KOPT-K1 (cell line): ENCODE results near the gene MARCHF10.

ENCODE experiments used
- H3K27ac ChIP-seq: fragments of 200-600 bp; sonication (generic); 2 replicates; pipeline ENCODE4 v1.5.1; 2016; ENCODE audit warnings: antibody characterized with exemption, mild to moderate bottlenecking, low read depth, low read length; ENCODE audit not compliant: poor library complexity, severe bottlenecking
- H3K36me3 ChIP-seq: fragments of 200-600 bp; sonication (generic); 2 replicates; pipeline ENCODE4 v1.5.1; 2017; ENCODE audit warnings: antibody characterized with exemption, mild to moderate bottlenecking, low read length, moderate library complexity; ENCODE audit not compliant: insufficient read depth
- H3K9me3 ChIP-seq: fragments of 200-600 bp; sonication (generic); 2 replicates; pipeline ENCODE4 v1.5.1; 2017; ENCODE audit warnings: antibody characterized with exemption, low read length, mild to moderate bottlenecking; ENCODE audit not compliant: insufficient read depth, poor library complexity, severe bottlenecking

Gene MARCHF10

GRCh38 chr17:62671553-62671952 is 136.6 kb downstream of the MARCHF10 start:
- H3K27ac ChIP-seq: no peak overlapping the region
- H3K36me3 ChIP-seq: peaks cover 5% of the 10 kb centered on the region; the same call in 1 of the 2 replicates

GRCh38 chr17:62670202-62670821 is 137.8 kb downstream of the MARCHF10 start:
- H3K36me3 ChIP-seq: peaks cover 5% of the 10 kb centered on the region; the same call in 1 of the 2 replicates
- H3K9me3 ChIP-seq: no peaks in the 10 kb centered on the region
- no peak overlapping the region for H3K27ac ChIP-seq

More at GRCh38 chr17:62671553-62671952, 136.6 kb downstream of the MARCHF10 start:
- H3K9me3 ChIP-seq: no peaks in the 10 kb centered on the region

GRCh38 chr17:62668091-62668804 is 139.9 kb downstream of the MARCHF10 start:
- no peak overlapping the region for H3K27ac ChIP-seq
- H3K9me3 ChIP-seq: no peaks in the 10 kb centered on the region
- no peaks in the 10 kb centered on the region for H3K36me3 ChIP-seq

- no peak overlapping the region for H3K27ac ChIP-seq
- H3K9me3 ChIP-seq: no peaks in the 10 kb centered on the region
- no peaks in the 10 kb centered on the region for H3K36me3 ChIP-seq
Measured at GRCh38 chr17:62666801-62667591, 141.1 kb downstream of the MARCHF10 start.

GRCh38 chr17:62666061-62666800 is 141.9 kb downstream of the MARCHF10 start:
- no peak overlapping the region for H3K27ac ChIP-seq
- no peaks in the 10 kb centered on the region for H3K36me3 ChIP-seq
- H3K9me3 ChIP-seq: peaks cover 3% of the 10 kb centered on the region

- Histone ChIP-seq H3K36me3 (no peaks in the 10 kb centered on the region), H3K27ac (no peak overlapping the region), H3K9me3 (peaks cover 9% of the 10 kb centered on the region)
Measured at GRCh38 chr17:62665599-62665998, 142.5 kb downstream of the MARCHF10 start.

GRCh38 chr17:62664336-62665120 is 143.6 kb downstream of the MARCHF10 start:
- Histone ChIP-seq H3K27ac (no peak overlapping the region), H3K9me3 (peaks cover 18% of the 10 kb centered on the region)

GRCh38 chr17:62663304-62663703 is 144.8 kb downstream of the MARCHF10 start:
- Histone ChIP-seq H3K9me3 (peaks cover 18% of the 10 kb centered on the region), H3K27ac (no peak overlapping the region), H3K36me3 (no peaks in the 10 kb centered on the region)

More at GRCh38 chr17:62664336-62665120, 143.6 kb downstream of the MARCHF10 start:
- no peaks in the 10 kb centered on the region for H3K36me3 ChIP-seq

- Histone ChIP-seq H3K36me3 (no peaks in the 10 kb centered on the region), H3K9me3 (peaks cover 18% of the 10 kb centered on the region), H3K27ac (no peak overlapping the region)
Measured at GRCh38 chr17:62662855-62663254, 145.3 kb downstream of the MARCHF10 start.

- Histone ChIP-seq H3K9me3 (peaks cover 18% of the 10 kb centered on the region), H3K36me3 (no peaks in the 10 kb centered on the region), H3K27ac (no peak overlapping the region)
Measured at GRCh38 chr17:62661337-62661736, 146.8 kb downstream of the MARCHF10 start.

GRCh38 chr17:62660629-62661118 is 147.4 kb downstream of the MARCHF10 start:
- Histone ChIP-seq H3K9me3 (peaks cover 18% of the 10 kb centered on the region), H3K27ac (no peak overlapping the region), H3K36me3 (no peaks in the 10 kb centered on the region)

- Histone ChIP-seq H3K36me3 (no peaks in the 10 kb centered on the region), H3K27ac (no peak overlapping the region)
Measured at GRCh38 chr17:62658136-62658920, 149.8 kb downstream of the MARCHF10 start.

GRCh38 chr17:62657690-62658089 is 150.4 kb downstream of the MARCHF10 start:
- Histone ChIP-seq H3K27ac (no peak overlapping the region), H3K9me3 (peaks cover 18% of the 10 kb centered on the region), H3K36me3 (no peaks in the 10 kb centered on the region)

More at GRCh38 chr17:62658136-62658920, 149.8 kb downstream of the MARCHF10 start:
- H3K9me3 ChIP-seq: peaks cover 18% of the 10 kb centered on the region
